Stimulated activated CD4-positive, alpha-beta T cell treated with anti-CD3 and anti-CD28 coated beads, Interleukin-1b, Interleukin-23, amount 100 ng/mL, for 48 hours (primary cell): ENCODE data around the gene CRTC1.
"Not testable (repeated sequence)": the region's sequence is repeated elsewhere in the genome, so short reads cannot be mapped to it uniquely, and the experiment has no call there.

Experiments used
- DNase-seq: peaks from one replicate; pipeline ENCODE4 v3.0.0-alpha.2; 2020

Gene CRTC1

DNA sequence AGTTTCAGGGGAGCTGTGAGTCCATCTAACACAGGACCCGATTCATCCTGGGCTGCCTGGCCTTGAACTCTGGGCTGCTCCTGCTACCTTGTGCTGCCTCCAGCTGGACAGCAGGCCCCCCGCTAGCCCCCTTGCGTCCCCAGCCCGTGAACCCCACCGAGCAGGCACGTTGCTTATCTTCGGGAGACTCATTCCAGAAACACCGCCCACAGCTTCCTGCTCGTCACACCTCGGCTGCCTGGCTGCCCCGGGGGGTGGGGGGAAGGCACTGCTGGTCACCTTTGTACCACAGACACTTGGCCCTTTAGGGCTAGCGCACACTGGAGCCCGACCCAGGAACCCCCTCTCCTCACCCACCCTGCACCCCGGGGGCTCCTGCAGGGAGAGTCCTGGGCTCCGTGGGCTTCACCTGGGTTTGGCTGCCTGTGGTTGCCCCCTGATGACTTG lies 48.1 kb downstream of the CRTC1 start:
- no peak for DNase-seq

- no peak for DNase-seq
Observed at GRCh38 chr19:18733196-18733647, 49.7 kb downstream of the CRTC1 start.

DNA sequence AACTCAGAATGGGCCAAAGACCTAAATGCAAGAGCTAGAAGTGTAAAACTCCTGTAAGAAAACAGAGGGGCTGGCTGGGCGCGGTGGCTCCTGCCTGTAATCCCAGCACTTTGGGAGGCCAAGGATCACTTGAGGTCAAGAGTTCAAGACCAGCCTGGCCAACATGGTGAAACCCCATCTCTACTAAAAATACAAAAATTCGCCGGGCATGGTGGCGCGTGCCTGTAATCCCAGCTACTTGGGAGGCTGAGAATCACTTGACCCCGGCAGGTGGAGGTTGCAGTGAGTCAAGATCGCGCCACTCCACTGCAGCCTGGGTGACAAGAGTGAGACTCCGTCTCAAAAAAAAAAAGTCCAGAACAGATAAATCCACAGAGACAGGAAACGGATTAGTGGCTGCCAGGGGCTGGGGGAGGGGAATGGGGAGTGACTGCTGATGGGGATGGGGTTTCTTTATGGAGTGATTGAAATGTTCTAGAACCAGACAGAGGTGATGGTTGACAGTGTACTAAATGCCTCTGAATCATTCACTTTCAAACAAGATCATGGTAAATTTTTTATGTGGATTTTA lies 50.4 kb downstream of the CRTC1 start:
- not testable (repeated sequence) for DNase-seq

DNA sequence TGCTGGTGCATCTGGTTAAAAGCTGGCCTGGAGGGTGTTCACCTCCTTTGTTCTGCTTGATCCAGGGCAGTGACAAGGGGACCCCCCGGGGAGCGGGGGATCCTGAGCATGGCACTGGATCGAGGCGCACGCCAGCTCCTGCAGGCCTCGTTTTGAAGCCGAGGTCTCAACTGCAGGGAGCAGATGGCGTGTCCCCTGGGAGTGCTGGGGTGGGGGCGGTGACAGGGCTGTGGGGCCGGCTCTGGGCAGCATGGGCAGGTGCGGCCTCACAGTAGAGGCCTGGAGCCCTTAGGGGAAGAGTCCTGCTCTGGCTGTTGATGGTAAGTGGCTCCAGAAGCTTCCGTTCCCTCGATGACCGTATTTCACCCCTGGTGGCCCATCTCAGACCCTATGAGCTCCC lies 51.8 kb downstream of the CRTC1 start:
- DNase-seq, result no peak

DNA sequence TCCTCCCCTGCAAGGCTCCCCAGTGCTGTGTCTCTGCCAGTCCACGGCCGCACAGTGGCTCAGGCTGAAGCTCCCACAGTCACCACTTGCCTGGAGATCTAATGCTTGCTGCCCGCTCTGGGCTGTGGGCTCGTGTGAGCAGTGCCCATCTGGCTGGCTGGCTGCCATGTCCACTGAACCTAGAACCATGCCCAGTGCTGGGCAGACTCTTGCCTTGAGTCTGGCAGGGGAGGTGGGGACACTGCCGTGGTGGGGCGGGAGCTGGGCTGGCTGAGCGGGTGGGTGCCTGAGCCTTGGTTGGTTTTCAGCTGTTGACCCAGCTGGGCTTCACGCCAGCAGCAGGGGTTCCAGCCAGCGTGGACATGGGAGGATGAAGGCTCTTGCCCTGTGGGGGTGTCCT lies 52.3 kb downstream of the CRTC1 start:
- no peak for DNase-seq

- no peak for DNase-seq
Observed at GRCh38 chr19:18736415-18737336, 53.2 kb downstream of the CRTC1 start.

- no peak for DNase-seq
Observed at GRCh38 chr19:18737337-18737953, 54.0 kb downstream of the CRTC1 start.

DNA sequence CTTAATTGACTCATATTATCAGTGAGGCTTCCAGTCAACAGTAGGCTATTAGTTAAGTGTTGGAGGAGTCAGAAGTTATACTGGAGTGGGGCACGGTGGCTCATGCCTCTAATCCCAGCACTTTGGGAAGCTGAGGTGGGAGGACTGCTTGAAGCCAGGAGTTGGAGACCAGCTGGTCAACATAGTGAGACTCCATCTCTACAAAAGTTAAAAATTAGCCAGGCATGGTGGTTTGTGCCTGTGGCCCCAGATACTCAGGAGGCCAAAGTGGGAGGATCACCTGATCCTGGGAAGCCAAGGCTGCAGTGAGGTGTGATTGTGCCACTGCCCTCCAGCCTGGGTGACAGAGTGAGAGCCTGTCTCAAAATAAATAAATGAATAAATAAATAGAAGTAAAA lies 54.5 kb downstream of the CRTC1 start:
- DNase-seq, result no peak

- DNase-seq, result no peak
Observed at GRCh38 chr19:18738961-18739690, 55.6 kb downstream of the CRTC1 start.

DNA sequence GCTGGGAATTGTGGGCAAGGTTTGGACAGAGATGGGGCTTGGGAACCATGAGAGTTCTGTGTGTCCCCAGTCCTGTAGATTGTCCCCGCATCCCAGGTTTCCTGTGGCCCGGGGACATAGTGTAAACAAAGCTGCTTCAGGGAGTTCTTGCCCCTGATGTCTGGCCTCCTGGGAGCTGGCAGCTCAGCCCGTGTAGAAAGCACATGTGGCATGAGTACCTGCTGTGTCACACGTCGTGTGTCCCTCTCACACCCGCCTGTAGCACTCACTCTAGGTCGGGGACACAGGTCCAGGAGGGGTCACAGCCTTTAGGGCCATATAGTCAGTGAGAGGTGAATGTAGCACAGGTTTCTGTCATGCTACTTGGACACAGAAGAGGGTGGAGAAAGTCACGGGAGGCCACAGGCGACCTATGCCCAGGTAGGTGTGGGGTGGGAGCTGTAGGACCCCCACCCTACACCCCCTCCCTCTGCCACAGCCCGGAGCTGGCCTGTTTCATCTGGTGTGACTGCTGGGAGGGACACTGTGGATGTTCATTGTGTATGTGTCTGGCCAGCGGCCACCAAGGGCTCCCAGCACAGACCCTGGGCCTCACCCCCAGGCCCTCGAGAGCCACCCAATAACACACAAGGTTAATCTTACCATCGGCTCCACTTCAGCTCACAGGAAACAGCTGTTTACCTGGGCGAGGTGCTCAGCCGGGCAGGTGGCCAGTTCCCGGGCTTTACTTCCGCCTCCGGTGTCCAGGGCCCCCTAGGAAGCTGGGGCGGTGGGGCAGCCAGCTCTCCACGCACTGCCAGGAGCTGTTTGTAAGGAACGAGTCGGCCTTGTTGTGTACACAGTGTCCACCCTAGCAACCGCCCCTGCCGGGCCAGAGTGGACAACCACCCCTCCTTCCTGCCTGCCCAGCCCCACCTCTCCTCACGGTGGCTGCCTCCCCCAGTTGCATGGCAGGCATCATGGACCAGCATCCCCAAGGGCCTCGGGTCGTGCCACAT lies 57.9 kb downstream of the CRTC1 start:
- no peak for DNase-seq

DNA sequence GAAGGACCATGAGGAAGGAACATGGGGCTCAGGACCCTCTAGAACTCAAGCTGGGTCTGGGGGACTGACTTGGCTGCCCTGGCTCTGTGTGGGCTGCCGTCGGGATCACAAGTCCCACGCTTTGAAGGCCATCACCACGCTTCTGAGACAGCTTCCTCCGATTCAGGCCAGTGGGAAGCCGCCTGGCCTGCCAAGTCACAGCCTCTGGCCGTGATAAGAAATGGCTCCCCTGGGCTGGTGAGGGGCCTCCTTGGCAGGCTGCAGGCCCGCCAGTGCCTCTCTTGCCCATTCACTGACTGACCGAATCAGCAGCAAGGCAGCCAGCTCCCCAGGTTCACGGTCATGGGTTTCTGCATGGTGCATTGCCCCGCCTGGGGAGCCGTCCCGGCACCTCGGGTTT lies 58.8 kb downstream of the CRTC1 start:
- DNase-seq, result no peak

- no peak for DNase-seq
Observed at GRCh38 chr19:18742838-18743783, 59.6 kb downstream of the CRTC1 start.

DNA sequence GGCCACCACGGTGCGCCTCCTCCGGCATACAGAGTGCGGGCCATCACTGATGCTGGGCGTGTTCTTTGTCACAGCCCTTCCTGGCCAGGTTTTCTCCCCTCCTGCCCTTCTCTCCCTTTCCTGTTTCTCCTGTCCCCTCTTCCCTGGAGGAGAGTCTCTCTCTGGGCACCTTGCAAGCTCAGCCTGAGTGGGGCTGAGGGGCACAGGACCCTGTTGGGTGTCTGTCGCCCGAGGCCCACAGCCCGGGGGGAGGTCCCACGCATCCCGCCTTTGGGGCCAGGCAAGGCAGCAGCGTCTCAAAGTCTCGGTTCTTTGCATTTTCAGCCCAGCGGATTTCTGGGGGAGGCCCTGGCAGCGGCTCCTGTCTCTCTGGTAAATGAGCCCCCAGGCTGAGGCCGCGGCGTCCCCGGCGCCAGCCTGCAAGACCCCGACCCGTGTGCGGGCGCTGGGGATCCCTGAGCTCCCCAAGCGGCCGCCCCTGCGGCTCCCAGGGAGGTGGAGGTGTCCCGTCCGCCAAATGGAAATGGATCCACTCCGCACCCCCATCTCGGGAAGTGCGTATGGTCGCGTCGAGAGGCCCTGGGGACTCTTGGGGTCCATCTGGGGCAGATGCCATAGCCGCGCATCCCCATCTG lies 60.4 kb downstream of the CRTC1 start:
- no peak for DNase-seq

DNA sequence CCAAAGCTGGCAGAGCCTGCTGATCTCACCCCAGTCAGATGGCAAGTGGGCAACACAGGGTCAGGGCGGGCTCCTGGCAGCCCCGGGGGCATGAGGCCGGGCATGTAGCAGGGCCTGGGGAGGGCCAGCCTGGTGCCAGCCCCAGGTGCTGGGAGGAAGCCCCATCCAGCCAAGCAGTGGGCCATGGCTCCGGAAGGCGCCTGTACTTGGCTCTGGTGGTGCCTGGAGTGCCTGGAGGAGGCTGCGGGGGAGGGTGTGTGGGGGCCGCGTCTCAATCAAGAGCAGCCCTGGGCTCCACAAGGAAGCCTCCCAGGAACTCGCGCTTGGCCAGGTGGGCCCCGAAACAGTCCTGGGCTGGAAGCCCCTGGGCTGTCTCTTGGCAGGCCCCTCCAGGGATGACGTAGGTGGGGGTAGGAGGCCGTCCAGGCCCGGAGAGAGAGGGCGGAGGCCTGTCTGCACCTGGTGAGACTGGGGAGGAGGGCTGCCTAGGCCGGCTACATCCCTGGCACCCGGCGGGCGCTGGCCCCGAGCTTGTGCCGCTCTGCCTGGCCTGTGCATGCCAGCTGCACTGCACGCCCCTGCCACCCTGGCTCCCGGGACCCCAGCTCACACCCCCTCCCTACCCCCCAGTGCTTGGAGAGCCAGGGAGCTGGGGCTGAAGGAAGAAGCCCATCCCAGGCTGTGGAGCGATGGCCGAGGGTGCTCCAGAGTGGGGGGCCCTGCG lies 61.7 kb downstream of the CRTC1 start:
- DNase-seq, result no peak

- DNase-seq, result no peak
Observed at GRCh38 chr19:18745931-18746330, 62.5 kb downstream of the CRTC1 start.

DNA sequence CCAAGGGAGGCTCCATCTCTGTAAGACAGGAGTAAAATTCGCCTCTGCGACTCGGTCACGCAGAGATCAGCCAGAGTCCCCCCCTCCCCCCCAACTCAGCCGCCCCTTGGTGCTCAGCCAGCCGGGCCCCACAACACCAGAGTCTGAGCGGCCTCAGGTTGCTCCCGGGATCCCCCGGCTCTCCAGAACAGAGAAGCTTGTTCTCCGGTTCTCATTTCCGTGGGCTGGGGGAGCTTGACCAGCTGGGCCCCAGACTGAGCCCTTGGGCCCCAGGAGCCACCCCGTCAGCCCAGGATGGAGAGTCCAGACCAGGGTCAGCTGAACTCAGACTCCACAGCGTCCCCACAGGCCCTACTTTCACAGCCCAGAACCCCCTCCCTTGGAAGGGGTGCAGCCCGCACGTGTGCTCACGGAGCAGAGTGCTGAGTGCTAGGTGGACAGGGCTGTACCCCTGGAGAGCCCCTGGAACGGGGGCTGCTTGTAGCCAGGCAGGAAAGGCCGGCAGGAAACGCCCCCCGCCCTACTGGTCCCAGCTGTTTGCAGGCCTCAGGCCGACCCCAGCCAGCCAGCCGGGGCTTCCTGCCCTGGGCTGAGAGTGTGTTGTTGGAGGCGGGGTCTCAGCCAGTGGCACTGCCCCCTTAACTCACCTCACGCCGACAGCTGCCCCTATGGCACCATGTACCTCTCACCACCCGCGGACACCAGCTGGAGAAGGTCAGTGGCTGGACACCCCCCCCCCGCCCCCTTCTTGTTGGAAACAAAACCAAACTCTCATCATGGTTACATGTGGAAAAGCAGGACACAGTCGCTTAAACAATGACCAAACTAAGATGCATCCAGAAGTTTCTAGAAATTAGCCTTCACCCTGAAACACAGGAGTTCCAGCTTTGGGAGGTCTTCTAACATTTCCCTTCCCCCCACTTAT lies 63.2 kb downstream of the CRTC1 start:
- no peak for DNase-seq

GRCh38 chr19:18749362-18750231 lies 66.1 kb downstream of the CRTC1 start:
- DNase-seq, result no peak
